ENCODE results near the gene C10orf62. TPM values are rescaled to one million over a fixed set of nuclear protein-coding genes. Genes with fewer than 3 reads are reported as not detected.

Gene C10orf62
- total RNA-seq, 1 experiment from 2014 or later: not detected

GRCh38 chr10:97571622-97572021 is 17.9 kb upstream of the C10orf62 start:
- DNase-seq: peak; percentile 57 to 78
- Histone ChIP-seq H3K27me3 (replicated peaks; ENCODE audit: control insufficient read depth, insufficient read depth, low read length) (no peaks in the 10 kb centered on the region), H3K9me3 (no peaks in the 10 kb centered on the region), H3K36me3 (ENCODE audit: control insufficient read depth, insufficient read depth, low read length) (no peaks in the 10 kb centered on the region), H3K4me1 (peaks cover 33% of the 10 kb centered on the region), H3K4me3 (ENCODE audit: low read depth, low read length) (no peak overlapping the region)
- peaks cover 24% of the 10 kb centered on the region for H3K4me1 Mint-ChIP-seq (ENCODE audit: low read depth, unreplicated experiment)
- H3K9me3 Mint-ChIP-seq (ENCODE audit: unreplicated experiment): no peaks in the 10 kb centered on the region
- H3K4me3 Mint-ChIP-seq (ENCODE audit: unreplicated experiment): no peak overlapping the region
- no peaks in the 10 kb centered on the region for H3K27me3 Mint-ChIP-seq (ENCODE audit: insufficient read depth, unreplicated experiment)
- no TSS peak for BruUV-seq (replicated peaks)
- H3K36me3 Mint-ChIP-seq (ENCODE audit: insufficient read depth, unreplicated experiment): peaks cover 8% of the 10 kb centered on the region
- intact Hi-C loops (cut with micrococcal nuclease; ENCODE audit: unreplicated experiment): loop anchor here (1.0 kb wide), 1 partner anchor 41 kb away; no protein-coding TSS in a partner anchor
- peak overlapping the region; percentile 82 for H3K27ac Mint-ChIP-seq (ENCODE audit: unreplicated experiment)
- no peak for TF ChIP-seq CTCF (IDR thresholded peaks at IDR 0.05; ENCODE audit: insufficient read depth in 1 of 2, low read depth in 1 of 2, low read length in 1 of 2, severe bottlenecking in 1 of 2, unreplicated experiment in 1 of 2)
- ChIA-PET CTCF (interaction anchor here (0.6 to 3.0 kb wide), 11 partner anchors 13 to 115 kb away, joined by 3 to 39 read pairs (median 5); partner anchors contain the start of genes AVPI1, HOGA1, PI4K2A and UBTD1), POLR2A (interaction anchor here (0.5 kb wide), 1 partner anchor 73 kb away, joined by 3 read pairs; no protein-coding TSS in a partner anchor)

- H3K4me3 Mint-ChIP-seq (ENCODE audit: unreplicated experiment): no peak within 1 kb of the TSS
- POLR2A ChIA-PET: no interaction called here
- Histone ChIP-seq H3K4me1 (peaks cover 33% of the 10 kb centered on the region), H3K9me3 (no peaks in the 10 kb centered on the region), H3K27me3 (replicated peaks; ENCODE audit: control insufficient read depth, insufficient read depth, low read length) (no peaks in the 10 kb centered on the region), H3K4me3 (ENCODE audit: low read depth, low read length) (no peak within 1 kb of the TSS), H3K36me3 (ENCODE audit: control insufficient read depth, insufficient read depth, low read length) (no peaks in the 10 kb centered on the region)
- peaks cover 24% of the 10 kb centered on the region for H3K4me1 Mint-ChIP-seq (ENCODE audit: low read depth, unreplicated experiment)
- no peaks in the 10 kb centered on the region for H3K9me3 Mint-ChIP-seq (ENCODE audit: unreplicated experiment)
- CTCF ChIA-PET: interaction anchor here (0.6 to 3.0 kb wide), 14 partner anchors 9 to 114 kb away, joined by 3 to 39 read pairs (median 4); partner anchors contain the start of genes AVPI1, HOGA1, PI4K2A and UBTD1
- H3K27me3 Mint-ChIP-seq (ENCODE audit: insufficient read depth, unreplicated experiment): no peaks in the 10 kb centered on the region
- peak; percentile 66 to 94 for TF ChIP-seq CTCF (IDR thresholded peaks at IDR 0.05; ENCODE audit: insufficient read depth in 1 of 2, low read depth in 1 of 2, low read length in 1 of 2, severe bottlenecking in 1 of 2, unreplicated experiment in 1 of 2)
- peaks cover 8% of the 10 kb centered on the region for H3K36me3 Mint-ChIP-seq (ENCODE audit: insufficient read depth, unreplicated experiment)
- peak; percentile 81 to 84 for DNase-seq
- peak within 1 kb of the TSS; percentile 82 for H3K27ac Mint-ChIP-seq (ENCODE audit: unreplicated experiment)
- intact Hi-C loops (cut with micrococcal nuclease; ENCODE audit: unreplicated experiment): loop anchor here (1.0 kb wide), 1 partner anchor 40 kb away; no protein-coding TSS in a partner anchor
- BruUV-seq (replicated peaks): no TSS peak
Measured at GRCh38 chr10:97572214-97572989, 17.1 kb upstream of the C10orf62 start, which contains the start of gene ANKRD2. Gene ANKRD2, plus strand, starts transcription at chr10:97572779. Its CDS starts 10 bp downstream, at chr10:97572789.

- ChIA-PET POLR2A (no interaction called here), CTCF (interaction anchor here (0.6 to 3.0 kb wide), 10 partner anchors 8 to 109 kb away, joined by 3 to 39 read pairs (median 4); partner anchors contain the start of genes HOGA1, PI4K2A and UBTD1)
- no peaks in the 10 kb centered on the region for H3K36me3 ChIP-seq (ENCODE audit: control insufficient read depth, insufficient read depth, low read length)
- H3K27me3 ChIP-seq (replicated peaks; ENCODE audit: control insufficient read depth, insufficient read depth, low read length): no peaks in the 10 kb centered on the region
- TF ChIP-seq CTCF (IDR thresholded peaks at IDR 0.05; ENCODE audit: insufficient read depth in 1 of 2, low read depth in 1 of 2, low read length in 1 of 2, severe bottlenecking in 1 of 2, unreplicated experiment in 1 of 2): no peak
- Mint-ChIP-seq H3K27ac (ENCODE audit: unreplicated experiment) (peak overlapping the region; percentile 19), H3K4me1 (ENCODE audit: low read depth, unreplicated experiment) (peaks cover 24% of the 10 kb centered on the region), H3K4me3 (ENCODE audit: unreplicated experiment) (no peak overlapping the region), H3K9me3 (ENCODE audit: unreplicated experiment) (no peaks in the 10 kb centered on the region), H3K27me3 (ENCODE audit: insufficient read depth, unreplicated experiment) (no peaks in the 10 kb centered on the region), H3K36me3 (ENCODE audit: insufficient read depth, unreplicated experiment) (peaks cover 8% of the 10 kb centered on the region)
- no TSS peak for BruUV-seq (replicated peaks)
- H3K9me3 ChIP-seq: no peaks in the 10 kb centered on the region
- no peak overlapping the region for H3K4me3 ChIP-seq (ENCODE audit: low read depth, low read length)
- intact Hi-C loops (cut with micrococcal nuclease; ENCODE audit: unreplicated experiment): no loop called here
- DNase-seq: no peak
- peaks cover 33% of the 10 kb centered on the region for H3K4me1 ChIP-seq
Measured at GRCh38 chr10:97573021-97573420, 16.5 kb upstream of the C10orf62 start.

All from Caco-2 (cell line).